Activated CD8-positive, alpha-beta memory T cell treated with anti-CD3 and anti-CD28 coated beads, Interleukin-2, amount 50 U/mL, for 1 hour (primary cell): Measurements from ENCODE around the gene FHL2.

Experiments used
- DNase-seq: peaks from one replicate; pipeline ENCODE4 v3.0.0-alpha.2; 2020; ENCODE audit errors: extremely low read depth

The FHL2 gene

GRCh38 chr2:105422801-105423200 is 23.9 kb upstream of the FHL2 start:
- DNase-seq, result no peak

GRCh38 chr2:105421053-105421452 is 22.2 kb upstream of the FHL2 start:
- DNase-seq, result no peak

- no peak for DNase-seq
Measured at GRCh38 chr2:105418522-105418921, 19.7 kb upstream of the FHL2 start.

GRCh38 chr2:105417857-105418436 is 19.1 kb upstream of the FHL2 start:
- DNase-seq, result no peak

GRCh38 chr2:105416156-105416555 is 17.3 kb upstream of the FHL2 start:
- no peak for DNase-seq

GRCh38 chr2:105415007-105415406 is 16.2 kb upstream of the FHL2 start:
- no peak for DNase-seq

GRCh38 chr2:105413206-105413605 is 14.4 kb upstream of the FHL2 start:
- no peak for DNase-seq

- no peak for DNase-seq
Measured at GRCh38 chr2:105412584-105412983, 13.7 kb upstream of the FHL2 start.

- no peak for DNase-seq
Measured at GRCh38 chr2:105411720-105412407, 13.0 kb upstream of the FHL2 start.

GRCh38 chr2:105410554-105410953 is 11.7 kb upstream of the FHL2 start:
- no peak for DNase-seq

GRCh38 chr2:105409717-105410116 is 10.9 kb upstream of the FHL2 start:
- no peak for DNase-seq

GRCh38 chr2:105407946-105408743 is 9.3 kb upstream of the FHL2 start:
- no peak for DNase-seq

- no peak for DNase-seq
Measured at GRCh38 chr2:105406221-105406620, 7.4 kb upstream of the FHL2 start.

GRCh38 chr2:105405291-105405690 is 6.4 kb upstream of the FHL2 start:
- no peak for DNase-seq

GRCh38 chr2:105404736-105405135 is 5.9 kb upstream of the FHL2 start:
- no peak for DNase-seq

GRCh38 chr2:105403783-105404698 is 5.2 kb upstream of the FHL2 start:
- no peak for DNase-seq

- no peak for DNase-seq
Measured at GRCh38 chr2:105403241-105403782, 4.5 kb upstream of the FHL2 start.

- DNase-seq, result no peak
Measured at GRCh38 chr2:105402809-105403208, 4.0 kb upstream of the FHL2 start.

- DNase-seq, result no peak
Measured at GRCh38 chr2:105401867-105402266, 3.0 kb upstream of the FHL2 start.

GRCh38 chr2:105400138-105400540 is 1.3 kb upstream of the FHL2 start:
- DNase-seq, result no peak

GRCh38 chr2:105399207-105399861 is 483 bp upstream of the FHL2 start:
- DNase-seq, result no peak
